ENCODE data around the gene ADISSP. TPM values are rescaled to one million over a fixed set of nuclear protein-coding genes. Genes with fewer than 3 reads are reported as not detected.

The ADISSP gene
- total and polyA plus RNA-seq, 2 donors (not counting 3 experiments of a cell fraction or from before 2014, with no cell fraction given): 55.0 to 67.5 TPM

DNA sequence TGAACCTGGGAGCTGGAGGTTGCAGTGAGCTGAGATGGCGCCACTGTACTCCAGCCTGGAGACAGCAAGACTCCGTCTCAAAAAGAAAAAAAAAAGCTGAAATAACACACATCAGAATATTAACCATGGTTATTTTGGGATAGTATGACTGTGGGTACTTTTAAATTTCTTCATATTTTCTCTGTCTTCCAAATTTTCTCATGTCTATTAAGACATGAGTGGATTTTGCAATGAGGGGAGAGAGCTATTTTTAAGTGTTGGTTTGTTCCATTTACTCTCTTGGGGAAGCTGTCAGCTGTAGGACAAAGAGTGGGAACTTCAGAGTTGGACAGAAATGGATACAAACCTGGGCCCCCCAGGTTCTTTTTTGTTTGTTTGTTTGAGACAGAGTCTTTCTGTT is 10.3 kb downstream of the ADISSP start:
- no peaks in the 10 kb centered on the region for H3K79me2 ChIP-seq (ENCODE audit: control insufficient read depth, insufficient read depth, low read length)
- intact Hi-C loops (cut with micrococcal nuclease): no loop called here
- no peak overlapping the region for H3K9ac ChIP-seq (replicated peaks; ENCODE audit: extremely low read depth, insufficient read depth, low read length)
- H3K4me1 ChIP-seq (ENCODE audit: control insufficient read depth, extremely low read depth, insufficient read depth, low read length): no peaks in the 10 kb centered on the region
- no peaks in the 10 kb centered on the region for H3K27me3 ChIP-seq (ENCODE audit: control insufficient read depth in 2 of 2, insufficient read depth in 2 of 2, low read length in 2 of 2)
- POLR2A ChIA-PET: no interaction called here
- H3K36me3 ChIP-seq (ENCODE audit: control insufficient read depth in 2 of 2, extremely low read depth in 1 of 2, insufficient read depth in 2 of 2, low read length in 2 of 2): peaks cover 0 to 9% of the 10 kb centered on the region in 2 experiments
- no peak overlapping the region for H2AFZ ChIP-seq (ENCODE audit: low read depth, low read length)
- no peak overlapping the region for H3K4me2 ChIP-seq (ENCODE audit: insufficient read depth, low read length)
- no peak overlapping the region for H3K27ac ChIP-seq (ENCODE audit: insufficient read depth, low read depth, low read length)
- dilution Hi-C loops (cut with MboI; ENCODE audit: extremely low pct_ligation_motif_present, low sequenced_read_pairs): no loop called here
- TF ChIP-seq GATA2 (IDR thresholded peaks at IDR 0.05; ENCODE audit: insufficient read depth, insufficient read length, low read depth, low read length) (no peak), POLR2A (IDR thresholded peaks at IDR 0.05; ENCODE audit: low read depth, low read length) (no peak), FOS (IDR thresholded peaks at IDR 0.05; ENCODE audit: borderline replicate concordance, insufficient read depth, low read length) (no peak), EZH2 (IDR thresholded peaks at IDR 0.05; ENCODE audit: borderline replicate concordance, low read depth, low read length, severe bottlenecking) (no peak), POLR2AphosphoS5 (IDR thresholded peaks at IDR 0.05; ENCODE audit: insufficient read depth, low read depth, low read length) (no peak), MYC (IDR thresholded peaks at IDR 0.05; ENCODE audit: low read depth, low read length) (no peak), JUN (IDR thresholded peaks at IDR 0.05; ENCODE audit: borderline replicate concordance, insufficient read depth, insufficient read length, low read depth) (no peak)
- TF ChIP-seq, protein P1, sequence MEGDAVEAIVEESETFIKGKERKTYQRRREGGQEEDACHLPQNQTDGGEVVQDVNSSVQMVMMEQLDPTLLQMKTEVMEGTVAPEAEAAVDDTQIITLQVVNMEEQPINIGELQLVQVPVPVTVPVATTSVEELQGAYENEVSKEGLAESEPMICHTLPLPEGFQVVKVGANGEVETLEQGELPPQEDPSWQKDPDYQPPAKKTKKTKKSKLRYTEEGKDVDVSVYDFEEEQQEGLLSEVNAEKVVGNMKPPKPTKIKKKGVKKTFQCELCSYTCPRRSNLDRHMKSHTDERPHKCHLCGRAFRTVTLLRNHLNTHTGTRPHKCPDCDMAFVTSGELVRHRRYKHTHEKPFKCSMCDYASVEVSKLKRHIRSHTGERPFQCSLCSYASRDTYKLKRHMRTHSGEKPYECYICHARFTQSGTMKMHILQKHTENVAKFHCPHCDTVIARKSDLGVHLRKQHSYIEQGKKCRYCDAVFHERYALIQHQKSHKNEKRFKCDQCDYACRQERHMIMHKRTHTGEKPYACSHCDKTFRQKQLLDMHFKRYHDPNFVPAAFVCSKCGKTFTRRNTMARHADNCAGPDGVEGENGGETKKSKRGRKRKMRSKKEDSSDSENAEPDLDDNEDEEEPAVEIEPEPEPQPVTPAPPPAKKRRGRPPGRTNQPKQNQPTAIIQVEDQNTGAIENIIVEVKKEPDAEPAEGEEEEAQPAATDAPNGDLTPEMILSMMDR (IDR thresholded peaks at IDR 0.05; ENCODE audit: extremely low read depth in 1 of 2, insufficient read depth in 1 of 2, low read depth in 1 of 2, low read length in 2 of 2): no peak
- TF ChIP-seq, protein P2, sequence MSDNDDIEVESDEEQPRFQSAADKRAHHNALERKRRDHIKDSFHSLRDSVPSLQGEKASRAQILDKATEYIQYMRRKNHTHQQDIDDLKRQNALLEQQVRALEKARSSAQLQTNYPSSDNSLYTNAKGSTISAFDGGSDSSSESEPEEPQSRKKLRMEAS (IDR thresholded peaks at IDR 0.05; ENCODE audit: insufficient read depth, insufficient read length): no peak
- H3K9me3 ChIP-seq (replicated peaks; ENCODE audit: control insufficient read depth, insufficient read depth, low read length): no peaks in the 10 kb centered on the region
- no peaks in the 10 kb centered on the region for H4K20me1 ChIP-seq (replicated peaks; ENCODE audit: control insufficient read depth, extremely low read depth, insufficient read depth, low read length)
- H3K9me1 ChIP-seq (replicated peaks; ENCODE audit: control insufficient read depth, extremely low read depth, insufficient read depth, low read length): no peaks in the 10 kb centered on the region
- no TSS peak for BruUV-seq (replicated peaks)
- FAIRE-seq (no peak), DNase-seq (ENCODE audit: low read depth, low spot score) (no peak)
- H3K4me3 ChIP-seq (replicated peaks in 1 of 3; ENCODE audit: insufficient read depth in 1 of 3, low read depth in 1 of 3, low read length in 3 of 3): no peak overlapping the region
- CTCF ChIA-PET: interaction anchor here (0.9 to 5.7 kb wide), 10 partner anchors 9 to 328 kb away, joined by 3 to 76 read pairs (median 5); partner anchors contain the start of genes ADISSP, AP5S1 and SPEF1

Data from endothelial cell of umbilical vein (primary cell).